Hepatocyte (in vitro differentiated cells): ENCODE measurements around the gene FAM193B. TPM values are rescaled to one million over a fixed set of nuclear protein-coding genes. Genes with fewer than 3 reads are reported as not detected.

Experiments
- DNase-seq: peaks from one replicate; pipeline ENCODE4 v3.0.0-alpha.2; 2016; ENCODE audit warnings: low spot score
- H2AFZ ChIP-seq: fragments of 200-600 bp; sonication (generic); 2 replicates; pipeline ENCODE4 v1.6.0; 2016; ENCODE audit warnings: antibody characterized with exemption, mild to moderate bottlenecking
- H3K27ac ChIP-seq: fragments of 200-600 bp; sonication (generic); 2 replicates; pipeline ENCODE4 v1.5.1; 2016; ENCODE audit warnings: mild to moderate bottlenecking
- H3K27me3 ChIP-seq: fragments of 200-600 bp; sonication (generic); 2 replicates; pipeline ENCODE4 v1.6.1; 2016
- H3K36me3 ChIP-seq: fragments of 200-600 bp; sonication (generic); replicated peaks from 2 replicates; pipeline ENCODE4 v1.5.1; 2016; ENCODE audit warnings: low read depth; ENCODE audit not compliant: insufficient read depth
- H3K4me1 ChIP-seq: fragments of 200-600 bp; sonication (generic); 2 replicates; pipeline ENCODE4 v1.5.1; 2016; ENCODE audit warnings: mild to moderate bottlenecking, moderate library complexity; ENCODE audit not compliant: insufficient read depth
- H3K4me2 ChIP-seq: fragments of 200-600 bp; sonication (generic); 2 replicates; pipeline ENCODE4 v1.6.0; 2016
- H3K4me3 ChIP-seq: fragments of 200-600 bp; sonication (generic); 2 replicates; pipeline ENCODE4 v1.5.1; 2016; ENCODE audit warnings: mild to moderate bottlenecking
- H3K79me2 ChIP-seq: fragments of 200-600 bp; sonication (generic); 2 replicates; pipeline ENCODE4 v1.6.0; 2017; ENCODE audit warnings: mild to moderate bottlenecking
- H3K9me2 ChIP-seq: fragments of 200-600 bp; sonication (generic); replicated peaks from 2 replicates; pipeline ENCODE4 v1.6.0; 2017; ENCODE audit warnings: mild to moderate bottlenecking; ENCODE audit not compliant: insufficient read depth
- H3K9me3 ChIP-seq: fragments of 200-600 bp; sonication (generic); 2 replicates; pipeline ENCODE4 v1.5.1; 2016; ENCODE audit warnings: low read depth, mild to moderate bottlenecking
- H4K20me1 ChIP-seq: fragments of 200-600 bp; sonication (generic); 2 replicates; pipeline ENCODE4 v1.6.0; 2016; ENCODE audit warnings: mild to moderate bottlenecking; ENCODE audit not compliant: insufficient read depth, poor library complexity, severe bottlenecking
- CTCF ChIP-seq: fragments of 200-600 bp; sonication (generic); IDR thresholded peaks from 2 replicates; pipeline ENCODE4 v1.5.1; 2016; ENCODE audit warnings: antibody characterized with exemption, mild to moderate bottlenecking; ENCODE audit not compliant: poor library complexity
- EZH2 ChIP-seq: fragments of 200-600 bp; sonication (generic); IDR thresholded peaks from 2 replicates; pipeline ENCODE4 v1.6.1; 2016; ENCODE audit warnings: antibody characterized with exemption, mild to moderate bottlenecking, borderline replicate concordance
- EZH2phosphoT487 ChIP-seq: fragments of 200-600 bp; sonication (generic); IDR thresholded peaks from one replicate; pipeline ENCODE4 v1.6.1; 2018; ENCODE audit warnings: antibody characterized with exemption, mild to moderate bottlenecking, low read depth, moderate library complexity; ENCODE audit not compliant: unreplicated experiment, severe bottlenecking
- WGBS: methylation state at CpG from one replicate; pipeline ENCODE4 v1.1.6; 2016; ENCODE audit warnings: low lambda C conversion rate; ENCODE audit errors: missing lambda C conversion rate; 5-methylcytosine and 5-hydroxymethylcytosine counted together
- polyA plus RNA-seq: library from polyadenylated mRNA; unstranded; fragments of >200 nt; fragmentation: Nextera tagmentation; extraction: Ambion mirVana; gene quantifications from 2 replicates; pipeline ENCODE4 v1.2.1, GENCODE V29; 2016
- total RNA-seq: library from RNA; depleted of rRNA; stranded (reverse); fragments of >200 nt; gene quantifications from 2 replicates; pipeline ENCODE4 v1.2.3, GENCODE V29; 2014

The FAM193B gene
- total and polyA plus RNA-seq, 2 experiments from 2014 or later, result 67.6 to 76.1 TPM

- no peaks in the 10 kb centered on the region for H3K27me3 ChIP-seq
- H3K36me3 ChIP-seq, result no peaks in the 10 kb centered on the region
- H3K9me2 ChIP-seq, result no peaks in the 10 kb centered on the region
- no peak overlapping the region for H2AFZ ChIP-seq
- no peak for TF ChIP-seq CTCF
- no peak for TF ChIP-seq EZH2
- no peak overlapping the region for H3K4me2 ChIP-seq
- no peaks in the 10 kb centered on the region for H4K20me1 ChIP-seq
- WGBS, result 92% methylated on average over 9 of the region's 15 CpGs
- peaks cover 15% of the 10 kb centered on the region for H3K79me2 ChIP-seq
- H3K4me3 ChIP-seq, result no peak overlapping the region
- no peak for DNase-seq
- H3K4me1 ChIP-seq, result peaks cover 4% of the 10 kb centered on the region
- H3K9me3 ChIP-seq, result no peaks in the 10 kb centered on the region
- no peak overlapping the region for H3K27ac ChIP-seq
Measured at GRCh38 chr5:177513500-177513899, 40.9 kb downstream of the FAM193B start.

GRCh38 chr5:177512736-177513380 is 41.5 kb downstream of the FAM193B start:
- no peaks in the 10 kb centered on the region for H3K9me2 ChIP-seq
- H4K20me1 ChIP-seq, result no peaks in the 10 kb centered on the region
- TF ChIP-seq EZH2phosphoT487, result no peak
- TF ChIP-seq EZH2, result no peak
- no peak for TF ChIP-seq CTCF
- H3K27ac ChIP-seq, result no peak overlapping the region
- H3K4me2 ChIP-seq, result no peak overlapping the region
- DNase-seq, result no peak
- WGBS, result 90% methylated on average over 16 of the region's 16 CpGs
- H2AFZ ChIP-seq, result no peak overlapping the region
- no peaks in the 10 kb centered on the region for H3K36me3 ChIP-seq
- H3K27me3 ChIP-seq, result no peaks in the 10 kb centered on the region
- H3K79me2 ChIP-seq, result peaks cover 15% of the 10 kb centered on the region
- no peak overlapping the region for H3K4me3 ChIP-seq
- peaks cover 4% of the 10 kb centered on the region for H3K4me1 ChIP-seq
- H3K9me3 ChIP-seq, result no peaks in the 10 kb centered on the region

GRCh38 chr5:177511796-177512675 is 42.3 kb downstream of the FAM193B start:
- no peak for DNase-seq
- TF ChIP-seq EZH2phosphoT487 (no peak), EZH2 (no peak), CTCF (no peak)
- no peaks in the 10 kb centered on the region for H3K27me3 ChIP-seq
- no peaks in the 10 kb centered on the region for H4K20me1 ChIP-seq
- 98% methylated on average over 34 of the region's 34 CpGs for WGBS
- H3K9me3 ChIP-seq, result no peaks in the 10 kb centered on the region
- H3K4me1 ChIP-seq, result peaks cover 4% of the 10 kb centered on the region
- no peak overlapping the region for H3K4me2 ChIP-seq
- H3K4me3 ChIP-seq, result no peak overlapping the region
- H3K27ac ChIP-seq, result no peak overlapping the region
- H2AFZ ChIP-seq, result no peak overlapping the region
- H3K79me2 ChIP-seq, result peaks cover 15% of the 10 kb centered on the region
- H3K36me3 ChIP-seq, result no peaks in the 10 kb centered on the region
- no peaks in the 10 kb centered on the region for H3K9me2 ChIP-seq
